Caco-2 (cell line): ENCODE results near the gene PDE6D. TPM values are rescaled to one million over a fixed set of nuclear protein-coding genes. Genes with fewer than 3 reads are reported as not detected.

Experiments used
- BruUV-seq: library from RNA; stranded (reverse); fragments of 400-500 nt; replicated peaks from 2 replicates; lab custom pipeline; 2021; lab: Mats Ljungman, UMichigan
- CTCF ChIA-PET: fragments of 300-600 bp; sonication (Branson Sonifier 250); formaldehyde crosslinking; loops from one replicate; lab custom pipeline; 2022; ENCODE audit warnings: antibody characterized with exemption; lab: Charles Lee
- POLR2A ChIA-PET: fragments of 300-600 bp; sonication (Branson Sonifier 250); formaldehyde crosslinking; loops from one replicate; lab custom pipeline; 2022; ENCODE audit warnings: antibody characterized with exemption; lab: Charles Lee
- DNase-seq, 2 experiments: peaks; one replicate each; pipeline versions ENCODE4 v3.0.0 to v3.0.0-alpha.2; 2020 to 2022
- H3K27me3 ChIP-seq: replicated peaks from 2 replicates; pipeline ENCODE4 v1.6.0; 2011; ENCODE audit warnings: low read length; ENCODE audit not compliant: control insufficient read depth, insufficient read depth
- H3K36me3 ChIP-seq: 2 replicates; pipeline ENCODE4 v1.5.1; 2011; ENCODE audit warnings: low read length; ENCODE audit not compliant: control insufficient read depth, insufficient read depth
- H3K4me1 ChIP-seq: fragments of 250-450 bp; sonication (Bioruptor Pico); 2 replicates; pipeline ENCODE4 v1.5.1; 2020; ENCODE audit warnings: mild to moderate bottlenecking
- H3K4me3 ChIP-seq: 2 replicates; pipeline ENCODE4 v1.5.1; 2011; ENCODE audit warnings: low read depth, mild to moderate bottlenecking, control low read depth, low read length
- H3K9me3 ChIP-seq: fragments of 250-450 bp; sonication (Bioruptor Pico); 2 replicates; pipeline ENCODE4 v1.5.1; 2020; ENCODE audit warnings: mild to moderate bottlenecking, moderate library complexity
- H3K27ac Mint-ChIP-seq: one replicate; pipeline ENCODE4 v1.8.0; 2022; ENCODE audit warnings: mixed read lengths; ENCODE audit not compliant: unreplicated experiment
- H3K27me3 Mint-ChIP-seq: one replicate; pipeline ENCODE4 v1.8.0; 2022; ENCODE audit warnings: mixed read lengths; ENCODE audit not compliant: insufficient read depth, unreplicated experiment
- H3K36me3 Mint-ChIP-seq: one replicate; pipeline ENCODE4 v1.8.0; 2022; ENCODE audit warnings: mild to moderate bottlenecking, mixed read lengths; ENCODE audit not compliant: insufficient read depth, unreplicated experiment
- H3K4me1 Mint-ChIP-seq: one replicate; pipeline ENCODE4 v1.8.0; 2022; ENCODE audit warnings: low read depth, mixed read lengths; ENCODE audit not compliant: unreplicated experiment
- H3K4me3 Mint-ChIP-seq: one replicate; pipeline ENCODE4 v1.8.0; 2022; ENCODE audit warnings: mild to moderate bottlenecking, moderate library complexity, mixed read lengths; ENCODE audit not compliant: unreplicated experiment
- H3K9me3 Mint-ChIP-seq: one replicate; pipeline ENCODE4 v1.8.0; 2022; ENCODE audit warnings: mixed read lengths; ENCODE audit not compliant: unreplicated experiment
- CTCF ChIP-seq, 2 experiments: fragments of 200-600 bp in 1 of 2; IDR thresholded peaks; 1 replicate in 1 of 2; 2 replicates in 1 of 2; pipeline versions ENCODE4 v1.5.1 to v1.8.0; 2011 to 2022; ENCODE audit warnings: antibody characterized with exemption in 1 of 2, control low read depth in 1 of 2, inconsistent platforms in 1 of 2, low read depth in 1 of 2, low read length in 1 of 2, mild to moderate bottlenecking in 1 of 2, moderate library complexity in 1 of 2; ENCODE audit not compliant: insufficient read depth in 1 of 2, severe bottlenecking in 1 of 2, unreplicated experiment in 1 of 2
- intact Hi-C: fragments of 100-400 bp; cut with micrococcal nuclease; formaldehyde crosslinking; loops from one replicate; pipeline ENCODE4 v1.10.0; 2022; ENCODE audit not compliant: unreplicated experiment
- total RNA-seq: library from RNA; stranded (reverse); gene quantifications from 2 replicates; pipeline ENCODE4 v1.2.3, GENCODE V29; 2022

Gene PDE6D
- total RNA-seq, 1 experiment from 2014 or later: 9.1 TPM

GRCh38 chr2:231725476-231725875 is 55.6 kb downstream of the PDE6D start:
- Mint-ChIP-seq H3K4me3 (no peak overlapping the region), H3K9me3 (no peaks in the 10 kb centered on the region), H3K27me3 (no peaks in the 10 kb centered on the region), H3K4me1 (no peaks in the 10 kb centered on the region), H3K36me3 (no peaks in the 10 kb centered on the region), H3K27ac (no peak overlapping the region)
- no peak for TF ChIP-seq CTCF (IDR thresholded peaks at IDR 0.05; ENCODE audit: insufficient read depth in 1 of 2, low read depth in 1 of 2, low read length in 1 of 2, severe bottlenecking in 1 of 2, unreplicated experiment in 1 of 2)
- no peaks in the 10 kb centered on the region for H3K4me1 ChIP-seq
- no peak overlapping the region for H3K4me3 ChIP-seq
- H3K27me3 ChIP-seq: no peaks in the 10 kb centered on the region
- DNase-seq: no peak
- intact Hi-C loops: no loop called here
- CTCF ChIA-PET: interaction anchor here (0.5 kb wide), 1 partner anchor 47 kb away, joined by 3 read pairs; no protein-coding TSS in a partner anchor
- BruUV-seq: no TSS peak
- H3K36me3 ChIP-seq: no peaks in the 10 kb centered on the region
- no peaks in the 10 kb centered on the region for H3K9me3 ChIP-seq
- POLR2A ChIA-PET: no interaction called here

- TF ChIP-seq CTCF (IDR thresholded peaks at IDR 0.05; ENCODE audit: insufficient read depth in 1 of 2, low read depth in 1 of 2, low read length in 1 of 2, severe bottlenecking in 1 of 2, unreplicated experiment in 1 of 2): no peak
- Mint-ChIP-seq H3K27me3 (no peaks in the 10 kb centered on the region), H3K27ac (no peak overlapping the region), H3K4me1 (no peaks in the 10 kb centered on the region), H3K4me3 (no peak overlapping the region), H3K36me3 (no peaks in the 10 kb centered on the region), H3K9me3 (no peaks in the 10 kb centered on the region)
- no TSS peak for BruUV-seq
- CTCF ChIA-PET: no interaction called here
- Histone ChIP-seq H3K9me3 (no peaks in the 10 kb centered on the region), H3K4me1 (no peaks in the 10 kb centered on the region), H3K36me3 (no peaks in the 10 kb centered on the region), H3K27me3 (no peaks in the 10 kb centered on the region), H3K4me3 (no peak overlapping the region)
- POLR2A ChIA-PET: no interaction called here
- DNase-seq: no peak
- intact Hi-C loops: no loop called here
These were observed 58.3 kb downstream of the PDE6D start for GRCh38 chr2:231722721-231723307.

- no peak for DNase-seq
- H3K4me3 ChIP-seq: no peak overlapping the region
- TF ChIP-seq CTCF (IDR thresholded peaks at IDR 0.05; ENCODE audit: insufficient read depth in 1 of 2, low read depth in 1 of 2, low read length in 1 of 2, severe bottlenecking in 1 of 2, unreplicated experiment in 1 of 2): no peak
- no TSS peak for BruUV-seq
- H3K36me3 Mint-ChIP-seq: no peaks in the 10 kb centered on the region
- CTCF ChIA-PET: no interaction called here
- no peaks in the 10 kb centered on the region for H3K36me3 ChIP-seq
- H3K27ac Mint-ChIP-seq: no peak overlapping the region
- no peaks in the 10 kb centered on the region for H3K9me3 Mint-ChIP-seq
- H3K4me1 ChIP-seq: no peaks in the 10 kb centered on the region
- no peak overlapping the region for H3K4me3 Mint-ChIP-seq
- H3K9me3 ChIP-seq: no peaks in the 10 kb centered on the region
- no peaks in the 10 kb centered on the region for H3K4me1 Mint-ChIP-seq
- POLR2A ChIA-PET: no interaction called here
- no peaks in the 10 kb centered on the region for H3K27me3 ChIP-seq
- intact Hi-C loops: no loop called here
- H3K27me3 Mint-ChIP-seq: no peaks in the 10 kb centered on the region
These were observed 59.8 kb downstream of the PDE6D start for GRCh38 chr2:231720987-231721966.
